ENCODE results near the gene CNTN5. TPM values are rescaled to one million over a fixed set of nuclear protein-coding genes. Genes with fewer than 3 reads are reported as not detected.

The CNTN5 gene
- total RNA-seq, 2 donors from 2014 or later = 1.4 to 3.3 TPM

- H3K27me3 Mint-ChIP-seq (ENCODE audit: insufficient read depth) = no peaks in the 10 kb centered on the region
- Histone ChIP-seq H3K27ac (ENCODE audit: low read depth, low read length) (no peak overlapping the region), H3K9me3 (ENCODE audit: control insufficient read depth, low read length) (no peaks in the 10 kb centered on the region), H3K36me3 (ENCODE audit: control insufficient read depth, insufficient read depth, low read length) (no peaks in the 10 kb centered on the region), H3K4me3 (ENCODE audit: low read length) (no peak overlapping the region), H3K27me3 (ENCODE audit: control insufficient read depth, insufficient read depth, low read length, poor library complexity, severe bottlenecking) (no peaks in the 10 kb centered on the region), H3K4me1 (ENCODE audit: control insufficient read depth, insufficient read depth, low read length) (no peaks in the 10 kb centered on the region), H3K9ac (ENCODE audit: extremely low read depth, low read length, poor library complexity, severe bottlenecking) (no peak overlapping the region)
- whole genome bisulfite sequencing, 2 experiments (ENCODE audit: insufficient coverage in 1 of 2, insufficient read length in 1 of 2) = 97% methylated on average over 2 of the region's 2 CpGs; no CpG with 5 or more reads in 1 of the 2 experiments
- no peaks in the 10 kb centered on the region for H3K4me1 Mint-ChIP-seq
- no peak for TF ChIP-seq CTCF (conservative IDR thresholded peaks at IDR 0.05)
- no peaks in the 10 kb centered on the region for H3K36me3 Mint-ChIP-seq (ENCODE audit: low read depth)
- no peaks in the 10 kb centered on the region for H3K9me3 Mint-ChIP-seq
- DNase-seq = no peak
- H3K27ac Mint-ChIP-seq = no peak overlapping the region
- H3K4me3 Mint-ChIP-seq = no peak overlapping the region
Measured at GRCh38 chr11:99376463-99376862, 355.7 kb downstream of the CNTN5 start.

DNA sequence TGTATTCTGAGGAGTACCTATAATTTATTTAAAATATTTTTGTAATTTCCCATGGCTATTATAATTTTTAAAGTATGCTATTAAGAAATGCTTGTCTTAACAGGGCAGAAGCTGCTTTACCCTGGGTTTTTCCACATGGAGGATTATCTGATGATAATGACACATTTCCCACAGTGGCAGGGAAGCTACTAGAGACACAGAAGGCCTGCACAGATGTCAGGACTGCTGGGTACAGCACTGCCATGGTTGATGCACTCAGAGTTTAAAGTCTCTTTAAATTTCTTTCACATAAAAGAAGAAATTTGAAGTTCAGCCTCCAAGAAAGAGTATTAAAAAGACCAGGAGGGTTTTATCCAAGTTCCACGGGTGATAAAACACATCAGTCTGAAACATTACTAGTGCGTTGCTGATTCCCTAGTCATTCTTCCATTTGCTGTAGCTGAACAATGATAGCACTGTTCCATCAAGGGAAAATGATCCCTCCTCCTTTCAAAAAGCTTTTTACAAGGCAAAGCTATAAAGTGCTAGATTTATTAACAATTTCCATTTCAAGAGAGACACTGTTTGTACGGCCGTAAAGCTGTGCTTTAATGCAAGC lies 363.0 kb downstream of the CNTN5 start:
- Histone ChIP-seq H3K4me3 (ENCODE audit: low read length) (no peak overlapping the region), H3K27ac (ENCODE audit: low read depth, low read length) (no peak overlapping the region), H3K4me1 (ENCODE audit: control insufficient read depth, insufficient read depth, low read length) (no peaks in the 10 kb centered on the region), H3K36me3 (ENCODE audit: control insufficient read depth, insufficient read depth, low read length) (no peaks in the 10 kb centered on the region), H3K9me3 (ENCODE audit: control insufficient read depth, low read length) (no peaks in the 10 kb centered on the region), H3K9ac (ENCODE audit: extremely low read depth, low read length, poor library complexity, severe bottlenecking) (no peak overlapping the region), H3K27me3 (ENCODE audit: control insufficient read depth, insufficient read depth, low read length, poor library complexity, severe bottlenecking) (no peaks in the 10 kb centered on the region)
- Mint-ChIP-seq H3K27ac (no peak overlapping the region), H3K27me3 (ENCODE audit: insufficient read depth) (no peaks in the 10 kb centered on the region), H3K9me3 (no peaks in the 10 kb centered on the region), H3K4me1 (no peaks in the 10 kb centered on the region), H3K36me3 (ENCODE audit: low read depth) (no peaks in the 10 kb centered on the region), H3K4me3 (no peak overlapping the region)
- no peak for TF ChIP-seq CTCF (conservative IDR thresholded peaks at IDR 0.05)
- DNase-seq = no peak
- 95 to 96% methylated on average over 2 to 4 of the region's 4 CpGs for WGBS, 2 experiments (ENCODE audit: insufficient coverage in 1 of 2, insufficient read length in 1 of 2)

DNA sequence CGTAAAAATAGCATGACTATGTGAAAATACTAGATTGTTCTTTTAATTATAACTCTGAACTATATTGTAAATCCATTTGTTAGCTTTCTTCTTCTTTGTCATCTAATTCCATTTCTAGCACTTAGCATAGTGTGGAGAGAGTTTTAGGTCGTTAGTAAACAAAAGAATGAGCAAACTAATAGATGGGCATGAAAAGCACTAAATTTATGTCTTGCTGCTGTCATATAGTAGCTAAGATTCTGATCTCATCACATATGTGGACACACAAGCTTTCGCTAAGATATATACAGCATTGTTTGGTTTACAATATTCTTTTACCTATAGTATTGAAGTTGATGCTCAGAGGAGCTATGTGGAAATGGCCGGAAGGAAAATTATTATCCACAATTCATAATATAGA lies 370.5 kb downstream of the CNTN5 start:
- H3K27me3 Mint-ChIP-seq (ENCODE audit: insufficient read depth) = no peaks in the 10 kb centered on the region
- H3K27ac Mint-ChIP-seq = no peak overlapping the region
- DNase-seq = no peak
- no peak overlapping the region for H3K4me3 Mint-ChIP-seq
- no peak for TF ChIP-seq CTCF (conservative IDR thresholded peaks at IDR 0.05)
- Histone ChIP-seq H3K4me3 (ENCODE audit: low read length) (no peak overlapping the region), H3K27ac (ENCODE audit: low read depth, low read length) (no peak overlapping the region), H3K4me1 (ENCODE audit: control insufficient read depth, insufficient read depth, low read length) (no peaks in the 10 kb centered on the region), H3K36me3 (ENCODE audit: control insufficient read depth, insufficient read depth, low read length) (no peaks in the 10 kb centered on the region), H3K9me3 (ENCODE audit: control insufficient read depth, low read length) (no peaks in the 10 kb centered on the region), H3K9ac (ENCODE audit: extremely low read depth, low read length, poor library complexity, severe bottlenecking) (no peak overlapping the region), H3K27me3 (ENCODE audit: control insufficient read depth, insufficient read depth, low read length, poor library complexity, severe bottlenecking) (no peaks in the 10 kb centered on the region)
- 77% methylated on average over 3 of the region's 4 CpGs; no CpG with 5 or more reads in 1 of the 2 experiments for WGBS, 2 experiments (ENCODE audit: insufficient coverage in 1 of 2, insufficient read length in 1 of 2)
- no peaks in the 10 kb centered on the region for H3K36me3 Mint-ChIP-seq (ENCODE audit: low read depth)
- H3K9me3 Mint-ChIP-seq = no peaks in the 10 kb centered on the region
- no peaks in the 10 kb centered on the region for H3K4me1 Mint-ChIP-seq
